Naive thymus-derived CD4-positive, alpha-beta T cell (primary cell): ENCODE measurements around the gene PTTG1IP. TPM values are rescaled to one million over a fixed set of nuclear protein-coding genes. Genes with fewer than 3 reads are reported as not detected.
A peak's percentile ranks its signal among the peaks of the same experiment; 100 is the strongest.

Source experiments
- ATAC-seq: fragments of 150-1000 bp; cut with Tn5 transposase; 2 replicates; pipeline ENCODE4 v1.10.0; 2021; ENCODE audit warnings: mild to moderate bottlenecking, moderate library complexity
- CTCF ChIA-PET: fragments of 350-600 bp; sonication (Branson Sonifier 250); formaldehyde crosslinking; loops from one replicate; lab custom pipeline; 2021; ENCODE audit warnings: antibody characterized with exemption; lab: Charles Lee
- POLR2A ChIA-PET: fragments of 350-600 bp; sonication (Branson Sonifier 250); formaldehyde crosslinking; loops from one replicate; lab custom pipeline; 2021; ENCODE audit warnings: antibody characterized with exemption, inconsistent platforms; lab: Charles Lee
- DNase-seq, 9 donors: peaks; one replicate each; pipeline versions ENCODE4 v3.0.0 to v3.0.0-alpha.2; 2020 to 2022; ENCODE audit warnings: mixed read lengths in 1 of 9
- H3K27ac ChIP-seq: one replicate; pipeline ENCODE4 v1.7.0; 2013; ENCODE audit warnings: mild to moderate bottlenecking, low read depth, low read length, moderate library complexity
- H3K27me3 ChIP-seq, 2 donors: one replicate each; pipeline ENCODE4 v1.7.0; 2013; ENCODE audit warnings: low read length in 2 of 2, mild to moderate bottlenecking in 2 of 2, moderate library complexity in 2 of 2; ENCODE audit not compliant: control insufficient read depth in 2 of 2, insufficient read depth in 2 of 2
- H3K36me3 ChIP-seq, 3 experiments: 1 replicate in 2 of 3; 2 replicates in 1 of 3; pipeline ENCODE4 v1.7.0; 2013; ENCODE audit warnings: low read length in 3 of 3, mild to moderate bottlenecking in 3 of 3, moderate library complexity in 1 of 3; ENCODE audit not compliant: insufficient read depth in 3 of 3, control insufficient read depth in 2 of 3
- H3K4me1 ChIP-seq, 2 donors: one replicate each; pipeline ENCODE4 v1.7.0; 2013; ENCODE audit warnings: low read length in 2 of 2, mild to moderate bottlenecking in 2 of 2, moderate library complexity in 1 of 2; ENCODE audit not compliant: control insufficient read depth in 2 of 2, insufficient read depth in 2 of 2
- H3K4me3 ChIP-seq: 2 replicates; pipeline ENCODE4 v1.7.0; 2013; ENCODE audit warnings: mild to moderate bottlenecking, low read length
- H3K9me3 ChIP-seq, 3 experiments: 1 replicate in 2 of 3; 2 replicates in 1 of 3; pipeline ENCODE4 v1.7.0; 2013; ENCODE audit warnings: low read length in 3 of 3; ENCODE audit not compliant: control insufficient read depth in 2 of 3
- H3K27ac Mint-ChIP-seq, 9 donors: one replicate each; pipeline ENCODE4 v1.8.0; 2020 to 2022; ENCODE audit warnings: mixed read lengths in 9 of 9, mild to moderate bottlenecking in 8 of 9, moderate library complexity in 5 of 9, inconsistent platforms in 2 of 9
- H3K27me3 Mint-ChIP-seq, 5 donors: one replicate each; pipeline ENCODE4 v1.8.0; 2021 to 2022; ENCODE audit warnings: mixed read lengths in 5 of 5, mild to moderate bottlenecking in 1 of 5
- H3K36me3 Mint-ChIP-seq, 5 donors: one replicate each; pipeline ENCODE4 v1.8.0; 2020 to 2022; ENCODE audit warnings: mixed read lengths in 5 of 5, mild to moderate bottlenecking in 3 of 5, inconsistent platforms in 1 of 5
- H3K4me1 Mint-ChIP-seq, 7 donors: one replicate each; pipeline ENCODE4 v1.8.0; 2020 to 2022; ENCODE audit warnings: mixed read lengths in 7 of 7, mild to moderate bottlenecking in 3 of 7, inconsistent platforms in 1 of 7
- H3K4me3 Mint-ChIP-seq, 10 donors: one replicate each; pipeline ENCODE4 v1.8.0; 2020 to 2022; ENCODE audit warnings: mild to moderate bottlenecking in 10 of 10, mixed read lengths in 10 of 10, moderate library complexity in 6 of 10, inconsistent platforms in 2 of 10
- H3K9me3 Mint-ChIP-seq, 11 donors: one replicate each; pipeline ENCODE4 v1.8.0; 2020 to 2022; ENCODE audit warnings: mixed read lengths in 11 of 11, mild to moderate bottlenecking in 4 of 11, inconsistent platforms in 1 of 11, moderate library complexity in 1 of 11
- intact Hi-C, 2 donors: fragments of 100-400 bp; cut with micrococcal nuclease; formaldehyde crosslinking; loops; one replicate each; pipeline ENCODE4 v1.15.1; 2023
- polyA plus RNA-seq, 2 donors: library from polyadenylated mRNA; unstranded; fragments of 300-500 nt; fragmentation: Illumina TruSeq; gene quantifications; one replicate each; pipeline ENCODE4 v1.2.3, GENCODE V29; 2021
- total RNA-seq, 6 experiments: library from RNA in 5 of 6; stranded (reverse) in 5 of 6; gene quantifications; 1 replicate in 5 of 6; 2 replicates in 1 of 6; pipeline ENCODE4 v1.2.3 and lab custom pipeline; 2021 to 2026

Gene PTTG1IP
- total and polyA plus RNA-seq, 7 experiments from 2014 or later, result 60.9 to 122 (median 92.5) TPM

DNA sequence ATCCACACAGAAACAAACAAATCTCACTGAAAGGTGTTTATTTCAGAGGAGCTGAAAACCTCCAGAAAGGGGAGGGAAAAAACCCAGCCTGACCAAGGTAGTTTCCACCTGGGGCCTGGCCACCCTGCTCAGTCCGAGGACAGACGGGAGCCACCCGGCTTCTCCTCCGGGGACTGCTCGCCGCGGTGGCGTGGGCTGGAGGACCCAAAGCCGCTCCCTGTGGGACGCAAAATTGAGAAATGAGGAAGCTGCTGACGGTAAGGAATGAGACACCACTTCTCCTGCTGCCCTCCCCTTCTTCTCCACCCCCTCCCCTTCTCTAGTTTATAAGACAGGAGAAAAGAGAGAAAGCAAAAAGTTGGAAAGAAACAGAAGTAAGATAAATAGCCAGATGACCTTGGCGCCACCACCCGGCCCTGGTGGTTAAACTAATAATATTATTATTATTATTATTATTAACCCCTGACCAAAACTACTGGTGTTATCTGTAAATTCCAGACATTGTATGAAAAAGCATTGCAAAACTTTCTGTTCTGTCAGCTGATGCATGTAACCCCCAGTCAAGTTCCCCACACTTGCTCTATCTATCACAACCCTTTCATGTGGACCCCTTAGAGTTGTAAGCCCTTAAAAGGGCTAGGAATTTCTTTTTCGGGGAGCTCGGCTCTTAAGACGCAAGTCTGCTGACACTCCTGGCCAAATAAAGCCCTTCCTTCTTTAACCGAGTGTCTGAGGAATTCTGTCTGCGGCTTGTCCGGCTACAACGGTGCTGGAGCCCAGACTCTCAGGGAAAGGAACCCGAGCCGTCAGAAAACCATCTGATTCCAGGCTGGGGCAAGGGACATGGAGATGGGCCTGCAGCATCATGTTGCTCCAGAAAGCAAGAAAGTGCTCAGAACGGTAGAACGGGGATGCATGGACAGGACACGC, 34.7 kb upstream of the PTTG1IP start:
- Mint-ChIP-seq H3K27ac (peak overlapping the region; percentile 66 to 95 (median 87)), H3K27me3 (no peaks in the 10 kb centered on the region), H3K9me3 (peaks cover 0 to 2% (median 0%) of the 10 kb centered on the region in 11 donors), H3K4me3 (peak overlapping the region in 9 of 10 donors; percentile 25 to 91 (median 58)), H3K36me3 (peaks cover 5 to 33% (median 19%) of the 10 kb centered on the region in 5 donors), H3K4me1 (peaks cover 38 to 72% (median 52%) of the 10 kb centered on the region in 7 donors)
- Histone ChIP-seq H3K27me3 (no peaks in the 10 kb centered on the region), H3K36me3 (peaks cover 22 to 64% (median 26%) of the 10 kb centered on the region in 3 experiments), H3K4me3 (no peak overlapping the region), H3K9me3 (no peaks in the 10 kb centered on the region), H3K4me1 (peaks cover 27 to 65% of the 10 kb centered on the region in 2 donors), H3K27ac (peak overlapping the region; percentile 80)
- intact Hi-C loops, result no loop called here
- DNase-seq (no peak), ATAC-seq (no peak)
- ChIA-PET POLR2A (interaction anchor here (0.6 to 17.4 kb wide), 8 partner anchors 8 to 88 kb away, joined by 3 to 569 read pairs (median 4); no protein-coding TSS in a partner anchor), CTCF (interaction anchor here (1.2 to 2.5 kb wide), 4 partner anchors 9 to 24 kb away, joined by 3 to 6 read pairs (median 6); partner anchors contain the start of gene ITGB2)

DNA sequence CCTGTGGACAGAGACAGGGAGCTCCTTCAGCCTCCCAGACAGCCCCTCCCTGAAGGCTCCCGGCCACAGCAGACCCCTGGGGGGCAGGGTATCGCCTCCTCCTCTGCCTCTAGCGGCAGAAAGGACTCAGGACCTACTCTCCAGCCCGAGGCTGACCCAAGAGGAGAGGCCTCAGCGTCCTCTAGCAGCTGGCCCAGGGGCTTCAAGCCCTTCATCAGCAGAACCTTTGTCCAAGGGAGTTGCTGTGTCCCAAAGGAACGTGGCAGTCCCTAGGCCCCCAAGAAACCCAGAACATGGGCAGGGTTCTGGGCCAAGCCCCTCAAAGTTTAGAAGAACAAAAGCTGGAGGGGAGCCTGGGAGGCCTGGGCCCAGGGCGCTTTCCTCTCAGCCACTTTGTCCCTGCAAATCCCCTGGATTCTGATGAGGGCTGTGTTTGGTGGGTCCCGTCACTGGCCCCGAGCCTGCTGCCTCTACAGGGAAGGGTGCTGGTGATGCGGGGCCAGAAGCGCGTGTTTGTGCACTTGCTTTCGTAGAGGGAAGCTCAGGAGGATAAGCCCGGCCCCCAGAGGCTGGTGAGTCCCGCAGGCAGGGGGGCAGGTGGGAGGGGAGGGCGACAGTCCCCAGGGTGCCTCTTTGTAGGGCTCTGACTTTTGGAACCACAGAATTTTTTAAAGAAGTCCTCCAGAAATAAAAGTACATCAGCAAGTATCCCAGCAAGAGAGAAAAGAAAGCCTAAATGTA, 33.9 kb upstream of the PTTG1IP start:
- Histone ChIP-seq H3K9me3 (no peaks in the 10 kb centered on the region), H3K4me1 (peaks cover 21 to 60% of the 10 kb centered on the region in 2 donors), H3K36me3 (peaks cover 30 to 72% (median 31%) of the 10 kb centered on the region in 3 experiments), H3K27ac (peak overlapping the region; percentile 69), H3K27me3 (no peaks in the 10 kb centered on the region), H3K4me3 (no peak overlapping the region)
- POLR2A ChIA-PET, result interaction anchor here (0.6 to 17.4 kb wide), 9 partner anchors 10 to 1558 kb away, joined by 3 to 569 read pairs (median 3); partner anchors contain the start of genes ITGB2 and PTTG1IP
- H3K27ac Mint-ChIP-seq, result peak overlapping the region in 8 of 9 donors; percentile 32 to 95 (median 86)
- no peak for ATAC-seq
- DNase-seq, result no peak
- peaks cover 0 to 2% (median 0%) of the 10 kb centered on the region in 11 donors for H3K9me3 Mint-ChIP-seq
- peaks cover 37 to 72% (median 54%) of the 10 kb centered on the region in 7 donors for H3K4me1 Mint-ChIP-seq
- peaks cover 12 to 39% (median 26%) of the 10 kb centered on the region in 5 donors for H3K36me3 Mint-ChIP-seq
- CTCF ChIA-PET, result interaction anchor here (1.2 to 1.6 kb wide), 4 partner anchors 10 to 106 kb away, joined by 3 to 6 read pairs (median 4); partner anchors contain the start of gene UBE2G2
- peak overlapping the region in 5 of 10 donors; percentile 18 to 91 (median 37) for H3K4me3 Mint-ChIP-seq
- H3K27me3 Mint-ChIP-seq, result no peaks in the 10 kb centered on the region
- intact Hi-C loops, result no loop called here

- H3K4me3 ChIP-seq, result no peak overlapping the region
- H3K27ac ChIP-seq, result peak overlapping the region; percentile 69
- Mint-ChIP-seq H3K4me1 (peaks cover 22 to 57% (median 46%) of the 10 kb centered on the region in 7 donors), H3K36me3 (peaks cover 12 to 47% (median 33%) of the 10 kb centered on the region in 5 donors), H3K27me3 (no peaks in the 10 kb centered on the region), H3K4me3 (peak overlapping the region in 1 of 10 donors; percentile 23), H3K9me3 (peaks cover 0 to 2% (median 0%) of the 10 kb centered on the region in 11 donors), H3K27ac (peak overlapping the region in 5 of 9 donors; percentile 54 to 91 (median 76))
- H3K9me3 ChIP-seq, result no peaks in the 10 kb centered on the region
- ChIA-PET CTCF (interaction anchor here (0.9 to 1.7 kb wide), 2 partner anchors 12 to 27 kb away, joined by 3 to 7 read pairs; no protein-coding TSS in a partner anchor), POLR2A (interaction anchor here (0.6 to 17.4 kb wide), 7 partner anchors 9 to 49 kb away, joined by 3 to 569 read pairs (median 6); partner anchors contain the start of gene SLX9)
- no peak for DNase-seq
- peak; percentile 31 for ATAC-seq
- H3K36me3 ChIP-seq, result peaks cover 47 to 89% (median 47%) of the 10 kb centered on the region in 3 experiments
- H3K27me3 ChIP-seq, result no peaks in the 10 kb centered on the region
- H3K4me1 ChIP-seq, result peaks cover 4 to 43% of the 10 kb centered on the region in 2 donors
- intact Hi-C loops, result no loop called here
These were observed 32.2 kb upstream of the PTTG1IP start for GRCh38 chr21:44905728-44906090.

GRCh38 chr21:44905016-44905727, 31.7 kb upstream of the PTTG1IP start:
- H3K27me3 Mint-ChIP-seq, result no peaks in the 10 kb centered on the region
- POLR2A ChIA-PET, result interaction anchor here (0.6 to 17.4 kb wide), 7 partner anchors 9 to 49 kb away, joined by 3 to 569 read pairs (median 6); partner anchors contain the start of gene SLX9

GRCh38 chr21:44904141-44904923, 30.8 kb upstream of the PTTG1IP start:
- Mint-ChIP-seq H3K4me3 (peak overlapping the region in 3 of 10 donors; percentile 1 to 30 (median 15)), H3K36me3 (peaks cover 12 to 51% (median 33%) of the 10 kb centered on the region in 5 donors), H3K27ac (peak overlapping the region; percentile 8 to 84 (median 62)), H3K9me3 (peaks cover 0 to 2% (median 0%) of the 10 kb centered on the region in 11 donors), H3K27me3 (no peaks in the 10 kb centered on the region), H3K4me1 (peaks cover 15 to 44% (median 34%) of the 10 kb centered on the region in 7 donors)
- H3K4me3 ChIP-seq, result no peak overlapping the region
- intact Hi-C loops, result no loop called here
- CTCF ChIA-PET, result no interaction called here
- H3K27ac ChIP-seq, result peak overlapping the region; percentile 69
- no peak for DNase-seq
- no peaks in the 10 kb centered on the region for H3K27me3 ChIP-seq
- no peaks in the 10 kb centered on the region for H3K9me3 ChIP-seq
- POLR2A ChIA-PET, result interaction anchor here (4.2 to 17.4 kb wide), 2 partner anchors 8 to 26 kb away, joined by 35 to 569 read pairs; no protein-coding TSS in a partner anchor
- H3K4me1 ChIP-seq, result peaks cover 0 to 29% of the 10 kb centered on the region in 2 donors
- no peak for ATAC-seq
- peaks cover 43 to 93% (median 58%) of the 10 kb centered on the region in 3 experiments for H3K36me3 ChIP-seq

More at GRCh38 chr21:44905016-44905727, 31.7 kb upstream of the PTTG1IP start:
- Histone ChIP-seq H3K9me3 (no peaks in the 10 kb centered on the region), H3K27me3 (no peaks in the 10 kb centered on the region), H3K4me3 (no peak overlapping the region), H3K4me1 (peaks cover 0 to 38% of the 10 kb centered on the region in 2 donors), H3K27ac (peak overlapping the region; percentile 69), H3K36me3 (peaks cover 51 to 93% (median 52%) of the 10 kb centered on the region in 3 experiments)
- Mint-ChIP-seq H3K4me1 (peaks cover 22 to 52% (median 41%) of the 10 kb centered on the region in 7 donors), H3K27ac (peak overlapping the region in 8 of 9 donors; percentile 15 to 84 (median 58)), H3K4me3 (peak overlapping the region in 1 of 10 donors; percentile 30), H3K9me3 (peaks cover 0 to 2% (median 0%) of the 10 kb centered on the region in 11 donors), H3K36me3 (peaks cover 12 to 49% (median 33%) of the 10 kb centered on the region in 5 donors)
- ATAC-seq, result no peak
- CTCF ChIA-PET, result interaction anchor here (0.9 to 1.7 kb wide), 2 partner anchors 11 to 28 kb away, joined by 3 to 7 read pairs; no protein-coding TSS in a partner anchor
- no peak for DNase-seq
- intact Hi-C loops, result no loop called here
